Kidney (tissue), 14 donors: ENCODE measurements around the gene RBM41. TPM values are rescaled to one million over a fixed set of nuclear protein-coding genes. Genes with fewer than 3 reads are reported as not detected.
A peak's percentile ranks its signal among the peaks of the same experiment; 100 is the strongest.
"Not testable (repeated sequence)": the region's sequence is repeated elsewhere in the genome, so short reads cannot be mapped to it uniquely, and the experiment has no call there.

Source experiments
- DNase-seq, 5 donors: peaks; one replicate each; pipeline ENCODE4 v3.0.0-alpha.2; 2013 to 2020
- FAIRE-seq: peaks from 2 replicates; lab custom pipeline; 2012; peaks lifted over from hg19 to GRCh38; lab: Jason Lieb, UNC
- H3K27ac ChIP-seq, 2 donors: one replicate each; pipeline ENCODE4 v1.7.0; 2013; ENCODE audit warnings: low read depth in 2 of 2, low read length in 2 of 2, inconsistent platforms in 1 of 2
- H3K27me3 ChIP-seq: one replicate; pipeline ENCODE4 v1.7.1; 2013; ENCODE audit warnings: low read length, inconsistent platforms; ENCODE audit not compliant: control insufficient read depth, insufficient read depth
- H3K36me3 ChIP-seq, 3 donors: one replicate each; pipeline versions ENCODE4 v1.7.0 to v1.7.1; 2013; ENCODE audit warnings: low read length in 3 of 3, control low read depth in 1 of 3, inconsistent platforms in 1 of 3; ENCODE audit not compliant: insufficient read depth in 3 of 3, control insufficient read depth in 2 of 3
- H3K4me1 ChIP-seq, 3 donors: one replicate each; pipeline versions ENCODE4 v1.7.0 to v1.7.1; 2013; ENCODE audit warnings: low read length in 3 of 3, inconsistent platforms in 1 of 3, low read depth in 1 of 3; ENCODE audit not compliant: control insufficient read depth in 2 of 3, insufficient read depth in 2 of 3
- H3K4me3 ChIP-seq, 3 donors: one replicate each; pipeline versions ENCODE4 v1.7.0 to v1.8.1; 2013; ENCODE audit warnings: low read length in 3 of 3, control low read depth in 1 of 3, inconsistent platforms in 1 of 3
- H3K9ac ChIP-seq, 3 donors: one replicate each; pipeline versions ENCODE4 v1.7.0 to v1.7.1; 2013; ENCODE audit warnings: low read length in 3 of 3, control low read depth in 1 of 3, inconsistent platforms in 1 of 3
- H3K9me3 ChIP-seq, 3 donors: one replicate each; pipeline versions ENCODE4 v1.7.0 to v1.7.1; 2013; ENCODE audit warnings: low read length in 3 of 3, control low read depth in 1 of 3, inconsistent platforms in 1 of 3; ENCODE audit not compliant: control insufficient read depth in 2 of 3, insufficient read depth in 1 of 3
- CTCF ChIP-seq: IDR thresholded peaks from 3 replicates; pipeline ENCODE4 v1.5.1; 2012; ENCODE audit warnings: mild to moderate bottlenecking, moderate library complexity, borderline replicate concordance; ENCODE audit not compliant: insufficient read depth; ENCODE audit errors: extremely low read depth
- intact Hi-C: fragments of 100-400 bp; cut with DNase I; formaldehyde crosslinking; loops from one replicate; pipeline ENCODE4 v1.11.1; 2022
- polyA plus RNA-seq: library from polyadenylated mRNA; stranded (reverse); fragments of 350-450 nt; fragmentation: Illumina TruSeq; extraction: RNeasy Lipid Tissue Mini Kit (QIAGEN cat#74804); gene quantifications from one replicate; pipeline ENCODE4 v1.2.3, GENCODE V29; 2014; ENCODE audit warnings: low read depth, low replicate concordance; ENCODE audit not compliant: insufficient read depth
- total RNA-seq: library from RNA; stranded (reverse); fragmentation: NEBNext Ultra II Directional; extraction: Animal tissue kit (Norgen Biotek cat#: 25700); gene quantifications from one replicate; pipeline ENCODE4 v1.2.1, GENCODE V29; 2021
- donor health status: control.
- donor health status: control.
- donor health status: control.
- donor health status: control.
- donor health status: control.
- donor health status: DM: yes; HTN: yes; CAD: no.
- donor health status: Normal renal cell carcinoma (clear cell type).

RBM41 gene
- total and polyA plus RNA-seq, 2 donors from 2014 or later: 3.5 to 20.9 TPM

DNA sequence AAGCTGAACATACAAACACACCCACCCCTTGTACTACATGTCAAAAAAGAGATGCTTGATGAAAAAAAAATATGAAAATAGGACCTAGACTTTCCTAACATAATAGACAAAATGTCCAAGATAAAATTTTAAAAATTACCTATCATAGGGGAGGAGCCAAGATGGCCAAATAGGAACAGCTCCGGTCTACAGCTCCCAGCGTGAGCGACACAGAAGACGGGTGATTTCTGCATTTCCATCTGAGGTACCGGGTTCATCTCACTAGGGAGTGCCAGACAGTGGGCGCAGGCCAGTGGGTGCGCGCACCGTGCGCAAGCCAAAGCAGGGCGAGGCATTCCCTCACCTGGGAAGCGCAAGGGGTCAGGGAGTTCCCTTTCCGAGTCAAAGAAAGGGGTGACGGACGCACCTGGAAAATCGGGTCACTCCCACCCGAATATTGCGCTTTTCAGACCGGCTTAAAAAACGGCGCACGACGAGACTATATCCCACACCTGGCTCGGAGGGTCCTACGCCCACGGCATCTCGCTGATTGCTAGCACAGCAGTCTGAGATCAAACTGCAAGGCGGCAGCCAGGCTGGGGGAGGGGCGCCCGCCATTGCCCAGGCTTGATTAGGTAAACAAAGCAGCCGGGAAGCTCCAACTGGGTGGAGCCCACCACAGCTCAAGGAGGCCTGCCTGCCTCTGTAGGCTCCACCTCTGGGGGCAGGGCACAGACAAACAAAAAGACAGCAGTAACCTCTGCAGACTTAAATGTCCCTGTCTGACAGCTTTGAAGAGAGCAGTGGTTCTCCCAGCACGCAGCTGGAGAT lies 37.2 kb upstream of the RBM41 start:
- H3K27ac ChIP-seq, H3K27me3 ChIP-seq, DNase-seq, H3K4me3 ChIP-seq, H3K36me3 ChIP-seq, FAIRE-seq, H3K4me1 ChIP-seq, intact Hi-C loops, H3K9ac ChIP-seq, H3K9me3 ChIP-seq: not testable (repeated sequence)

DNA sequence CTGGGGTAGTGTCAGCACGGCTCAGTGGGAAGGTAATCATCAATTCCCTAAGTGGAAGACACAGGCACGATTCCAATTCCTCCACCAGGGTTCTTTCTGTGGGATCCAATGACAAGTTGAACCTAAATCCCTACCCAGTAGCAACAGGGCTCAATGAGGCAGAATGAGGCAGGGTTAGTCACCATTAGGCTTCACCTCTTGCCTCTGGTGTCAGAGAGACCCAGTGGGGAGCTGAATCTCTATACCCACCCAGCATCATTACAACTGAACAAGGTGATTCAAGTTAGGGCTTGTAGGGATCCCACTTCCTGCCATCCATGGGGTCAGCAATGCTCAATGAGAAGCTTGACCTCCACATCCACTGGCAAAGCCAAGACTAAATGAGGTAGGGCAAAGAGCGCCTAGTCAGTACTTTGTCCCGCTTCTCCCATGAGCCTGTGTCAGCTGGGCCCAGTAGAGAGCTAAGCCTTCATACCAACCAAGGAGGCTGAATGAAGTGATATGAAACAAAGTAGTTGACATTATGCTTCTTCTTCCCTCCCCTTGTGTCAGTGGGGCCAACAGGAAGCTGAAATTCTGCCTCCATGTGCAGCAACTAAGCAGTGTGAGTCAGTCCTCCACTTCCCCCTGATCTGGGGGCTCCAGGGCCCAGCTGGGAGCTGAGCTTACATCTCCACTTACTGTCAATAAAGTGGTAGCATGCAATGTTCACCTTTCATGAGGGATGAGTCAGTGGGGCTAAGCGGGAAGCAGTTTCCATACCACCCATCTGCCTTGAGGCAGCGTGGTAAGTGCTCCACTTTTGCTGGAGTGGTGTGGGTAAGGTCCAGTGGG lies 36.4 kb upstream of the RBM41 start:
- no peak overlapping the region for H3K9ac ChIP-seq
- intact Hi-C loops: no loop called here
- no peaks in the 10 kb centered on the region for H3K9me3 ChIP-seq
- TF ChIP-seq CTCF: no peak
- peak in 1 of 5 donors; percentile 0 for DNase-seq
- H3K4me3 ChIP-seq: no peak overlapping the region
- FAIRE-seq: no peak
- H3K4me1 ChIP-seq: no peaks in the 10 kb centered on the region
- no peaks in the 10 kb centered on the region for H3K27me3 ChIP-seq
- no peaks in the 10 kb centered on the region for H3K36me3 ChIP-seq
- H3K27ac ChIP-seq: no peak overlapping the region

DNA sequence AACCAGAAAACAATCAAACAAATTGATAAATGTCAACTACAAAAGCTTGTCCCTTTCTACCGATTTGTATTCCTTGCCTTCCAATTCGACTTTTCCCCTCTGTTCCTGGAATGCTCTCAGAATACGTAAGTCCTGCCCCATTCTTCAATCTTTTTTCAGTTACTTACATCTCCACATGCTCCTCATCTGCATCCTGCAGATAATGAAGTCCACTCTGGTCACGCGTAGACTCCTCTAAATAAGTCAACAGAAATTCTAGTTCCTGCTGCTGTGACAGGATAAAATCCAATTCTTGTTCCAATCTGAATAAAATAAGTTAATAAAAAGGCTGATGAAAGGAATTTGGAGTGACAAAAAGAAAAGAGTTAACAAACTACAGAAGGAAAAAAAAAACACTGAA lies 34.4 kb upstream of the RBM41 start:
- Histone ChIP-seq H3K4me1 (no peaks in the 10 kb centered on the region), H3K4me3 (no peak overlapping the region), H3K9me3 (no peaks in the 10 kb centered on the region), H3K36me3 (no peaks in the 10 kb centered on the region), H3K27ac (no peak overlapping the region), H3K9ac (no peak overlapping the region), H3K27me3 (no peaks in the 10 kb centered on the region)
- intact Hi-C loops: no loop called here
- FAIRE-seq: no peak
- no peak for DNase-seq
- no peak for TF ChIP-seq CTCF

DNA sequence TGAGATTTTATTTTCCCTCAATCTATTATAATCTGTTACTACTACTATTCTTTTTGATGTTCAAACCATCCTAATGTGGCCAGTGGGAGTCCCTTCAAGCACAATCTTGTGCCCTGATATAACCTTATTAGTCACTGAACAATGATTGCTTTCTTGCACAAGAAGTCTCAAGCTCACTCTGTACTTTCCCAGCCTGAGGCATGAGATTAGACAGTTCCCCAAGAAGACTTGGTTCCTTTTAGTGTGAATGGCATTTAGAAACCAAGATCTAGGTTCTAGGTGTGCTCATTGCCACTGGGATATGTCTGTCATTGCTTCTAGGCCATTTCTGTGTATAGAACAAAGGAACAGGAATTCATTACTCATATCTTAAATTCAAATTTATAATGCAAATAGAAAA lies 28.0 kb upstream of the RBM41 start:
- TF ChIP-seq CTCF: no peak
- H3K9ac ChIP-seq: no peak overlapping the region
- no peaks in the 10 kb centered on the region for H3K4me1 ChIP-seq
- H3K27ac ChIP-seq: no peak overlapping the region
- no peaks in the 10 kb centered on the region for H3K36me3 ChIP-seq
- intact Hi-C loops: no loop called here
- no peaks in the 10 kb centered on the region for H3K9me3 ChIP-seq
- FAIRE-seq (no peak), DNase-seq (no peak)
- no peaks in the 10 kb centered on the region for H3K27me3 ChIP-seq
- no peak overlapping the region for H3K4me3 ChIP-seq
